AG09309 (cell line): ENCODE results near the gene KCNIP1.

Experiments
- DNase-seq: peaks from one replicate; pipeline ENCODE4 v3.0.0-alpha.2; 2010; ENCODE audit warnings: low read depth
- H3K4me3 ChIP-seq: 2 replicates; pipeline ENCODE4 v1.5.1; 2011; ENCODE audit warnings: mild to moderate bottlenecking, low read depth, low read length, moderate library complexity; ENCODE audit not compliant: control insufficient read depth
- TF ChIP-seq, protein P1 (sequence below): IDR thresholded peaks from 2 replicates; pipeline ENCODE4 v1.5.1; 2011; ENCODE audit warnings: mild to moderate bottlenecking, low read depth, low read length, inconsistent platforms; ENCODE audit not compliant: insufficient read depth, control insufficient read depth; ENCODE audit errors: missing control alignments

Gene KCNIP1

DNA sequence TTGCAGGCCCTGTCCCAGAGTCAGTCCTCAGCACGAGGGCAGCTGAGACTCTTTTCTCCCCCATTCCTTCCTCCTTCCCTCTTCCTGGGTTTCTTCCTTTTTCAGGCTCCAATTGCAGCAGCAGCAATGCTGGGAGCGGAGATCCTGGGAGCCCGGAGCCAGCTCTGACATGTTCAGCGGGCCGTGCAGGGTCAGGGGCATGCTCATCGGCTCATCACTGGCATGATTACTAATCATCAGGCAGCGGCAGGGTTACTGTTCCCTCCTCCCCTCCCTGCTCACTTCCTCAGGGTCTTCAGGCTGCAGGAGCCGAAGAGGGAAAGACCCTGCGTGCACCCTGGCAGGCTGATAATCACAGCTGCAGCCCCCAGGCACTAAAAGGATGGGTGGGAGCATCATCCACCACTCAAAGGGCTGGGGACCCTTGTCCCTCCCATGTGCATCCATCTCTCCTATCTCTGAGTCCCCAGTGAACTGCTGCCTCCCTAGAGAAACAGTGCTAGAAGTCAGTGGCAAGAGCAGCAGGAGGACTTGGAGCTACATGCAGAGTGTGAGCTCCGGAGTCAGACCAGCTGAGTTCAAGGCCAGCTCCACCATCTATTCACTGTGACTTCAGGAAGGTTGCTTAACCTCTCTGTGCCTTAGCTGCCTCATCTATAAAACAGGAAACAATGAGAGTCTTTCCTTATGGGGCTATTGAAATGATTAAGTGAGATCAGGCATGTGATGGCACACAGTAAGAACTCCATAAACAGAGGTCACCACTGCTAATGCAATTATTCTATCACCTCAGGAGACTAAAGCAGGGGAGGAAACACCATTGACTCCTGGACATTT is 7.8 kb upstream of the KCNIP1 start:
- no peak overlapping the region for H3K4me3 ChIP-seq
- TF ChIP-seq, protein P1, sequence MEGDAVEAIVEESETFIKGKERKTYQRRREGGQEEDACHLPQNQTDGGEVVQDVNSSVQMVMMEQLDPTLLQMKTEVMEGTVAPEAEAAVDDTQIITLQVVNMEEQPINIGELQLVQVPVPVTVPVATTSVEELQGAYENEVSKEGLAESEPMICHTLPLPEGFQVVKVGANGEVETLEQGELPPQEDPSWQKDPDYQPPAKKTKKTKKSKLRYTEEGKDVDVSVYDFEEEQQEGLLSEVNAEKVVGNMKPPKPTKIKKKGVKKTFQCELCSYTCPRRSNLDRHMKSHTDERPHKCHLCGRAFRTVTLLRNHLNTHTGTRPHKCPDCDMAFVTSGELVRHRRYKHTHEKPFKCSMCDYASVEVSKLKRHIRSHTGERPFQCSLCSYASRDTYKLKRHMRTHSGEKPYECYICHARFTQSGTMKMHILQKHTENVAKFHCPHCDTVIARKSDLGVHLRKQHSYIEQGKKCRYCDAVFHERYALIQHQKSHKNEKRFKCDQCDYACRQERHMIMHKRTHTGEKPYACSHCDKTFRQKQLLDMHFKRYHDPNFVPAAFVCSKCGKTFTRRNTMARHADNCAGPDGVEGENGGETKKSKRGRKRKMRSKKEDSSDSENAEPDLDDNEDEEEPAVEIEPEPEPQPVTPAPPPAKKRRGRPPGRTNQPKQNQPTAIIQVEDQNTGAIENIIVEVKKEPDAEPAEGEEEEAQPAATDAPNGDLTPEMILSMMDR: no peak
- no peak for DNase-seq

DNA sequence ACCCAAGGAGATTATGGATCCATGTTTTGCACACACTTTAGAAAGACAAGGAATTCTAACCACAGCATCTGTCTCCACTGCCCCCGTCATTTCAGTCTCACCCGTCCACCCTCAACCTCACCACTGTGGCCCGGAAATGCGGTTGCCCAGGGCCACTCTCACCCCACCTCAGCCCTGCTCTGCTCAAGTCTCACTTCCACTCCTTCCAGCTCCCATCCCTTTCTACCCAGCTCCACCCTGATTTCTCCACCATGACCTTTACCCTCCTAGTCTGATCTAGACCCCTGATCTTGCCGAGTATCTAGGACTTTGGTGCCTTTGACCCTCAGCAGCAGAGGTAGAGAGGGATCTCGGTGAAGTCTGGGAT is 7.2 kb upstream of the KCNIP1 start:
- H3K4me3 ChIP-seq: no peak overlapping the region
- DNase-seq: no peak
- TF ChIP-seq, protein P1: no peak

DNA sequence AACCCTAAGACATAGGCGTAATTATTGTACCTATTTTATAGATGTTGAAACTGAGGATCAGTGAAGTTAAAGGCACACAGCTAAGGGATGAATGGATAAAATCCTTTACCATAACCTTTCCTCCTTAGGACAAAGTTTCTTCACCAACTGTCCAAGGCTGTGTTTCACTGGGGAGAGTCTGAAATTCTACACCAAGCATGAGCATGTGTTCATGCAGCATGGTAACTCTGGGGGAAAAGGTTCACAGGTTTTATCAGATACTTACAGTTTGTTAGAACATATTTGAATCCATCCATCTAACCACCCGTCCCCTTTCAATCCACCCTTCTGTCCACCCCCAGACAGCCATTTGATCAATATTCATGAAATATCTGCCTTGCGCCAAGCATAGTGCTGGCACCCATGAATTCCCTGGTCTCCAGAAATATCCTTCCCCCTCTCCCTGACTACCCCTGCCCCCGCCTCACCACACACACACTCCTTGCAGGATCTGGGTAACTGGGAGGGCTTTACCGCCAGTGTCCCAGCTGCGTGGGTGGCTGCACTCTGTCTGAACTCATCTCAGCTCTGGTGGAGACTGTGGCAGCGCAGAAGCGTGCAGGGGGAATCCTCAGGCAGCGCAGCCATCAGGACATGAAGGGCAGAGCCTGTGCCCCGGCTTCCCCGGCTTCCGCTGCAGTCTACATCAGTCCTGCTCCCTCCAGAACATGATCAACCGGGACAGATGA is 6.3 kb upstream of the KCNIP1 start:
- TF ChIP-seq, protein P1: no peak
- no peak for DNase-seq
- no peak overlapping the region for H3K4me3 ChIP-seq

- TF ChIP-seq, protein P1: no peak
Observed at GRCh38 chr5:170498811-170499351, 4.9 kb upstream of the KCNIP1 start.

GRCh38 chr5:170499621-170500020 is 4.2 kb upstream of the KCNIP1 start:
- H3K4me3 ChIP-seq: no peak overlapping the region
- DNase-seq: no peak
- TF ChIP-seq, protein P1: no peak

More at GRCh38 chr5:170498811-170499351, 4.9 kb upstream of the KCNIP1 start:
- no peak overlapping the region for H3K4me3 ChIP-seq
- DNase-seq: no peak

DNA sequence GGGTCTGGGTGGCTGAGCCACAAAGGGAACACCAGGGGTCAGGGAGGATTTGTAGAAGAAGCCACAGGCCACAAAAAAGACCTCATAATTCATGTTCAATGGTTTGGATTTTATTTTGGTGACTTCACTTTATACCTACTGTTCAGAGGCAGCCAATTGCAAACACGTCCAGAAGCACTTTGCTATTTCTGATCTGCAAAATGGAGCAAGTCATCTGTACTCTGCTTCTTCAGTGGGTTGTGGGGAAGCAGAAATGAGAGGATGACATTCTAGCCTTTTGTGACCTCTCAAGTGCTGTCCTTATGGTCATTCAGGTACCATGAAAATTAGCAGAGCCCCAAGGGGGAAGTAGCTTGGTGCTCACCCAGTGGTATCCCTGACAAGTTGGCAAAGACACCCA is 2.5 kb upstream of the KCNIP1 start:
- TF ChIP-seq, protein P1: no peak
- H3K4me3 ChIP-seq: no peak overlapping the region
- DNase-seq: no peak
